Astrocyte (in vitro differentiated cells and primary cell): Measurements from ENCODE around the gene MAP3K10.

Experiments used
- EZH2 ChIP-seq: IDR thresholded peaks from 2 replicates; pipeline ENCODE4 v1.6.1; 2012; ENCODE audit warnings: mild to moderate bottlenecking, low read length, inconsistent platforms; ENCODE audit not compliant: insufficient read depth
- TF ChIP-seq, protein P1 (sequence below): IDR thresholded peaks from 2 replicates; pipeline ENCODE4 v1.5.1; 2011; ENCODE audit warnings: low read depth, mild to moderate bottlenecking, inconsistent platforms, low read length, moderate library complexity; ENCODE audit not compliant: insufficient read depth

DNA sequence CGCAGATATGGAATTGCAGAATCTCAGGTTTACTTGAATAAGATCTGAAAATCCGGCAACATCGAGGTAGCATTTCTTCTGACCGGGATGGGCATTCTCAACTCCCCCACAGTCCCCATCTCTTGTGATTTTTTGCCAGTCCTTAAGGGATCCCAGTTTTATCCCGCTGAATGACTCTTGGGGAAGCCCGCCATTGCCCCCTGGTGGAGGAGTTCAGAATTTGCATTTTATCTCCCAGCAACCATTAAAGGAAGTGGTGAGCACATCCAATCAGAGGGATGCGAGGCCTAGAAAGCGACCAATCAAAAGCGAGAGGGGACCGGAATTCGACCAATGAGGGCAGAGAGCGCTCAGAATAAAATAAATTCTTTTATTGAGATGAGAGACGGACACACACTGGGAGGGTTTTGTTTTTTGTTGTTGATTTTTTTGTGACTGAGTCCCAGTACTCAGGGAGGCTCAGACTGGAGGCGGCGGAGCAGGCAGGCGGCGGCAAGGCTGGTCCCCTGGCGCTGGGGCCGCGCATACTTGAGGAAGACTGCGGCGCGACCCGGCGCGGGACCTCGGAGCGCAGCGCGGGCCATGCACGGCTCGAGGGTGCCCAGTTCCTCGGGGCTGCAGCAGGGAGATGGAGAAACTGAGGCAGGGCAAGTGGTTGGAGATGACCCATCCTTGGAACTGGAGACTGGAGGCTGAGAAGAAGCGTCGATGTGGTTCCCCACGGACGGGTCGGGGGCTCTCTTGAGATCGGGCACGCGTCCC, 30.8 kb downstream of the MAP3K10 start:
- TF ChIP-seq, protein P1, sequence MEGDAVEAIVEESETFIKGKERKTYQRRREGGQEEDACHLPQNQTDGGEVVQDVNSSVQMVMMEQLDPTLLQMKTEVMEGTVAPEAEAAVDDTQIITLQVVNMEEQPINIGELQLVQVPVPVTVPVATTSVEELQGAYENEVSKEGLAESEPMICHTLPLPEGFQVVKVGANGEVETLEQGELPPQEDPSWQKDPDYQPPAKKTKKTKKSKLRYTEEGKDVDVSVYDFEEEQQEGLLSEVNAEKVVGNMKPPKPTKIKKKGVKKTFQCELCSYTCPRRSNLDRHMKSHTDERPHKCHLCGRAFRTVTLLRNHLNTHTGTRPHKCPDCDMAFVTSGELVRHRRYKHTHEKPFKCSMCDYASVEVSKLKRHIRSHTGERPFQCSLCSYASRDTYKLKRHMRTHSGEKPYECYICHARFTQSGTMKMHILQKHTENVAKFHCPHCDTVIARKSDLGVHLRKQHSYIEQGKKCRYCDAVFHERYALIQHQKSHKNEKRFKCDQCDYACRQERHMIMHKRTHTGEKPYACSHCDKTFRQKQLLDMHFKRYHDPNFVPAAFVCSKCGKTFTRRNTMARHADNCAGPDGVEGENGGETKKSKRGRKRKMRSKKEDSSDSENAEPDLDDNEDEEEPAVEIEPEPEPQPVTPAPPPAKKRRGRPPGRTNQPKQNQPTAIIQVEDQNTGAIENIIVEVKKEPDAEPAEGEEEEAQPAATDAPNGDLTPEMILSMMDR, result peak; percentile 94
- no peak for TF ChIP-seq EZH2
